ENCODE data around the gene NFASC.

DNA sequence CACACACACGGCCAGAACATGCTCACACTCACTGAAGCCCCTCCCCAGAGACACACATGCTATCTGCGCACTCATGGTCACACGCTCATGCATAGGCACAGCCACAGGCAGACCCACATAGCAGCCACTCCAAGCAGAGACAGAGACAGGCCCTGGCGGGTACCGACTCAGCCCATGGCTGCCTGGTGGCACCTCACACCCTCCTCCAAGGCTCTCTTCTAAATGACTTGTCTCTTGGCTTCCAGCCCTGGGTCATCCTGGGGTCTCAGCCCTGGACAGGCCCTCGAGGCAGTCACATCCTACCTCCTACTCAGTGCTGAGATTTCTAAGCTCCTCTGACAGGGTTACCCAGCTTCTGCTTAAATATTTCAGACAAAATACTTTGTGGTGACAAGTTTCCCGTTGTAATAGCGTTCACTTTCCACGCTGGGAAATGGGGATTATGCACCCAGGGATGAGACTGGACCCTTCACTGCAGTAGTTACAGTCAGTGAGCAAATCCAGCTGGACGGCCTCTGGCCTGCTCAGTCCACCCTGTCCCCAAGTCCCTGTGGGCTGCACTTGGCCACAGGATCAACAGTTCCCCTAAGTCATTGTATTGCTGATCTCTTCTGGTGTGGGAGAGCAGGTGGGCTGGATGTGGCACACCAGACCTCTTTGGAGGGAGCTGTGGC lies 2.9 kb upstream of the NFASC start:
- TF ChIP-seq ELF4 (CRISPR knock-in tag; IDR thresholded peaks at IDR 0.05; ENCODE audit: low read depth) (no peak), RELA (CRISPR knock-in tag; IDR thresholded peaks at IDR 0.05; ENCODE audit: borderline replicate concordance) (no peak), ZNF423 (CRISPR knock-in tag; IDR thresholded peaks at IDR 0.05) (no peak), NFYB (CRISPR knock-in tag; conservative IDR thresholded peaks at IDR 0.05; ENCODE audit: low read depth) (no peak)
- TF ChIP-seq, protein P1, sequence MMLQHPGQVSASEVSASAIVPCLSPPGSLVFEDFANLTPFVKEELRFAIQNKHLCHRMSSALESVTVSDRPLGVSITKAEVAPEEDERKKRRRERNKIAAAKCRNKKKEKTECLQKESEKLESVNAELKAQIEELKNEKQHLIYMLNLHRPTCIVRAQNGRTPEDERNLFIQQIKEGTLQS (CRISPR knock-in tag; conservative IDR thresholded peaks at IDR 0.05), result no peak
- TF ChIP-seq, protein P2, sequence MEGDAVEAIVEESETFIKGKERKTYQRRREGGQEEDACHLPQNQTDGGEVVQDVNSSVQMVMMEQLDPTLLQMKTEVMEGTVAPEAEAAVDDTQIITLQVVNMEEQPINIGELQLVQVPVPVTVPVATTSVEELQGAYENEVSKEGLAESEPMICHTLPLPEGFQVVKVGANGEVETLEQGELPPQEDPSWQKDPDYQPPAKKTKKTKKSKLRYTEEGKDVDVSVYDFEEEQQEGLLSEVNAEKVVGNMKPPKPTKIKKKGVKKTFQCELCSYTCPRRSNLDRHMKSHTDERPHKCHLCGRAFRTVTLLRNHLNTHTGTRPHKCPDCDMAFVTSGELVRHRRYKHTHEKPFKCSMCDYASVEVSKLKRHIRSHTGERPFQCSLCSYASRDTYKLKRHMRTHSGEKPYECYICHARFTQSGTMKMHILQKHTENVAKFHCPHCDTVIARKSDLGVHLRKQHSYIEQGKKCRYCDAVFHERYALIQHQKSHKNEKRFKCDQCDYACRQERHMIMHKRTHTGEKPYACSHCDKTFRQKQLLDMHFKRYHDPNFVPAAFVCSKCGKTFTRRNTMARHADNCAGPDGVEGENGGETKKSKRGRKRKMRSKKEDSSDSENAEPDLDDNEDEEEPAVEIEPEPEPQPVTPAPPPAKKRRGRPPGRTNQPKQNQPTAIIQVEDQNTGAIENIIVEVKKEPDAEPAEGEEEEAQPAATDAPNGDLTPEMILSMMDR (IDR thresholded peaks at IDR 0.05), result no peak
- TF ChIP-seq, protein P3, sequence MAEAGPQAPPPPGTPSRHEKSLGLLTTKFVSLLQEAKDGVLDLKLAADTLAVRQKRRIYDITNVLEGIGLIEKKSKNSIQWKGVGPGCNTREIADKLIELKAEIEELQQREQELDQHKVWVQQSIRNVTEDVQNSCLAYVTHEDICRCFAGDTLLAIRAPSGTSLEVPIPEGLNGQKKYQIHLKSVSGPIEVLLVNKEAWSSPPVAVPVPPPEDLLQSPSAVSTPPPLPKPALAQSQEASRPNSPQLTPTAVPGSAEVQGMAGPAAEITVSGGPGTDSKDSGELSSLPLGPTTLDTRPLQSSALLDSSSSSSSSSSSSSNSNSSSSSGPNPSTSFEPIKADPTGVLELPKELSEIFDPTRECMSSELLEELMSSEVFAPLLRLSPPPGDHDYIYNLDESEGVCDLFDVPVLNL (CRISPR knock-in tag; IDR thresholded peaks at IDR 0.05; ENCODE audit: borderline replicate concordance, low read depth), result no peak
- TF ChIP-seq, protein P4, sequence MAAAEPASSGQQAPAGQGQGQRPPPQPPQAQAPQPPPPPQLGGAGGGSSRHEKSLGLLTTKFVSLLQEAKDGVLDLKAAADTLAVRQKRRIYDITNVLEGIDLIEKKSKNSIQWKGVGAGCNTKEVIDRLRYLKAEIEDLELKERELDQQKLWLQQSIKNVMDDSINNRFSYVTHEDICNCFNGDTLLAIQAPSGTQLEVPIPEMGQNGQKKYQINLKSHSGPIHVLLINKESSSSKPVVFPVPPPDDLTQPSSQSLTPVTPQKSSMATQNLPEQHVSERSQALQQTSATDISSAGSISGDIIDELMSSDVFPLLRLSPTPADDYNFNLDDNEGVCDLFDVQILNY (CRISPR knock-in tag; IDR thresholded peaks at IDR 0.05), result no peak
- TF ChIP-seq, protein P5, sequence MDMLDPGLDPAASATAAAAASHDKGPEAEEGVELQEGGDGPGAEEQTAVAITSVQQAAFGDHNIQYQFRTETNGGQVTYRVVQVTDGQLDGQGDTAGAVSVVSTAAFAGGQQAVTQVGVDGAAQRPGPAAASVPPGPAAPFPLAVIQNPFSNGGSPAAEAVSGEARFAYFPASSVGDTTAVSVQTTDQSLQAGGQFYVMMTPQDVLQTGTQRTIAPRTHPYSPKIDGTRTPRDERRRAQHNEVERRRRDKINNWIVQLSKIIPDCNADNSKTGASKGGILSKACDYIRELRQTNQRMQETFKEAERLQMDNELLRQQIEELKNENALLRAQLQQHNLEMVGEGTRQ (CRISPR knock-in tag; IDR thresholded peaks at IDR 0.05), result no peak

Data from WTC11 (cell line).